ENCODE data around the gene AP2S1.
A peak's percentile ranks its signal among the peaks of the same experiment; 100 is the strongest.
"Not testable (repeated sequence)": the region's sequence is repeated elsewhere in the genome, so short reads cannot be mapped to it uniquely, and the experiment has no call there.

Gene AP2S1

DNA sequence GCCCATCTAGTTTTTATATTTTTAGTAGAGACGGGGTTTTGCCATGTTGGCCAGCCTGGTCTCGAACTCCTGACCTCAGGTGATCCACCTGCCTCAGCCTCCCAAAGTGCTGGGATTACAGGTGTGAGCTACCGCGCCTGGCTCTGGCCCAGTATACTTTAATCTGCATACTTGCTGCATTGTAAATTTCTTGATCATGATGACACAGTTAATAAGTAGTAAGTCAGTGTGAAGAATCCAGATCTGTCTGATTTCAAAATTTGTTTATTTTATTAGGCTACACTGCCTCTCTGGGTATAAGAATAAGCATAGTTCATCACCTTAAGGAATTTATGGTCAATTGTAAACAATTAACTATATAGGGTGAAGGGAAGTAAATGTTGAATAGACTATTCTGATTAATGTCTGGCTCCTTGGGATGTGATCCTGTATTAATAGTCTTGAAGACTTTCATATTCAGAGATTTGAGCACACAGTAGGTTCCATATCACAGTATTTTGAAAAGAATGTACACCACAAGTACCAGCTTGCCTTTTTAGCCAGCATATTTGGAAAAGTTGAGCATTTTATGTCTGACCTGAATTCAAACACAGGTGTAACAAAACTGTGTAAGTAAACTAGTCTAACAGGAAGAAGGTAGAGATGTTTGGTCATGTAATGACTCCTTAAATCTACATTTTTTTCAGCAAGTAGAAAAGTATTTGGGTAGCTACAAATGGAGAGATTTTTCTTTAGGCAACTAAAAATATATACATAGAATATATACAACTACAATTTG is 17.6 kb upstream of the AP2S1 start:
- DNase-seq (ENCODE audit: low read depth, low spot score), result no peak

DNA sequence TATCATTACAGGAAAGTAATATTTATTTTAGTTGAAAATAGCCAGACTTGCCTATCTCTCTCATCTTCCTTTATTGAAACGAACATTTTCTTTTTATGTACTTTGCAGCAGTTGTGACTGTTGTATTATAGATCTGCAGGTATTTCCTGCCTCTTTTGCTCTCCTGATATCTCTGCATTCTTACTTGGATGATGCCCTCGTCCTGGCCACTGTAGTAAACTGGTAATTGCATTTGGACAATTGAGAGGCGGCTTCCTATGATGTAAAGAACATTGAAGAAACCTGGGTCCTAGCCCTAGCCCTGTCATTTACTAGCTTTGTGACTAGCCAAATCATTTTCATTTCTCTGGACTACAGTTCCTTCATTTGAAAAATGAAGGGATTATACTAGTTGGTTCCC is 16.5 kb upstream of the AP2S1 start:
- DNase-seq (ENCODE audit: low read depth, low spot score), result no peak

DNA sequence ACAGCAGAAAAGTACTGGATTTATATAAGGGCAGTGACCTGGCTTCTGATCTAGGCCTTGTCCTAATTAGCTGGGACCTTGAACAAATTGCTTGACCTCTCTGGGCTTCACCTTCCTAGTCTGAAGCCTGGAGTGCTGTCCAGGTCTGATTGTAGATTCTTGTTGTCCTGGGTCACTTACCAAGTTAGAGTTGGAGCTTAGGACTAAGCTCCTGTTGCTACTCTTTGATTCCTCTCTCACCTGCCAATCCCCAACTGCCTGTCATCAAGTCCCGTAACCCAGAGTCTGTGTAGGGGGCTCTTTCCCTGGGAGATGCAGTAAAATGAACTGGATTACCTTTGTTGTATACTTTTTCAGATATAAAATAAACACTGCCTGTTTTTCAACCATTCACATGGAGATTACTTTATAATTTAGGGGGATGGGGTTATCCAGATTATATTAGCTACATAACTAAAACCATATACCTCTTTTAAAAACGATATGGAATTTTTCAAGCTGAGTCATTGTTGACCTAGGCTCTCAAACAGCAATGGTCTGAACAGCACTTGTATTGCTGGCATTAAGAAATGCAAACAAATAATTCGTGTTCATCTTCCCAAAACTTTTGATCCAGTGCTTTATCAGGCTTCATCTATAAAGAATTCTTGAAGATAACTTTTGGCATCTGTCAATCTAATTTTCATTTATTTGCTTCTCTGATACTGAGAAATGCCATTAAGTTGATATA is 15.9 kb upstream of the AP2S1 start:
- no peak for DNase-seq (ENCODE audit: low read depth, low spot score)

DNA sequence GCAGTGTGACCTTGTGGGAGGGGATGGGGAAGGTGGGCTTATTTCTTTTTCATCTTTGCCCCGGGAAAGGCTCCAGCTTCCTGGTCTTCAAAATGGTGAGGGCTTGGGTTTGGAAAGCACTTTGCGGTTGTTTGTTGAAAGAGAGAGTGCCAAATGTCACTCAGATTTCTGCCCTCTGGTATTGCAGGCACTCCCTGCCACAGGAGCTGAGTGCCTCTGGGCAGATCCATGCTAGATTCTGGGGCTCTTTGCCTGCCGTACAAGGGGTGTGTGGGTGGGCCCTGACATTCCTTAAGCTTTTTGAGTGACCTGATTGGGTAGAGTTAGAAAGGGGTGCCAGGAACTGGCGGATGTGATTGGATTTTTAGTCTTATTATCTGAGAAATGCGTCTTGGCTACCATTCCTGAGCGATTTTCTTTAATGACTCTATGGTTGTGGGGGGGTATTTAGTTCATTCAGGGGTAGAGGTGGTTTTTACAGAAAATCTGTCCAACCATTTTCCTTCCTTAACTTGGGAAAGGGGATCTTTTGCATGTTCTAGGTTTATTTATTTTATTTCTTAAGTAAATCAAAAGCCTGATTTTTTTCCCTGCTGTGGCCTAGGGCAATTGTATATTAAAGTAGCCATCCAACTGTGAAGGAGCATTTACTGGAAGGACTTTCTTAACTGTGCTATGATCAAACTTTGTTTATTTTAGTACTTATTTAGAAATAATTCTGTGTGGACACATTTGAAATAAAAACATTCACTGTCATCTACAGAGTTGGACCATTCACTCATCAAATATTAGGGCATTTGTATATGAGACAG is 13.4 kb upstream of the AP2S1 start:
- DNase-seq (ENCODE audit: low read depth, low spot score), result peak; percentile 81

DNA sequence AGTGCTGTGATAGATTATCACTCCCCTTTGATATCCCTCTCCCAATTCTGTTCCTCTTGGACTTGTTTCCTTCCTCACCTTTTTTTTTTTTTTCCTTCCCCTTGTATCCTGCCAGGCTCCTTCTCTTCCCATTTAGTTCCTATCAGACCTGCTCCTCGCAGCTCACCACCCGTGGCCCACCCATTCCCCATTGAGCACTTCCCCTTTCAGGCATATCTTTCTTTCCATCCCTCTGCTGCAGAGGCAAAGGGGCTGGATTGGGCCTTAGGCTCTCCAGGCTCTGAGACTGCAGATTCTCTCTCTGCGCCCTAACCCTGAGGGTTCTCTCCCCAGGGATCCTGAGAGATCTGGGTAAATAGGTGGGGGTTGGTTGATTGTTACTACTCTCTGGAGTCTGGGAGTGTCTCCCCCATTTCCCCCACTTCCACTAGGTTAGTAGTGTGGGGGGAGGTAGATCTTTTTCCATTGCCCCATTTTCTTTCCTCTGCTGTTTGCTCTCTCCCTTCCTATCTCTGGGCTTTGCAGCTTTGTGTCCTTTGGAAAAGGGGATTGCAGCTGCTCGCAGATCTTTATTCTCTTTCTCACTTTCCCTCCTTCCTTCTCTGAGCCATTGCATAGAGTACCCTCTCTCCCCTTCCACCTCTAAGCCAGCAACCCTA is 12.5 kb upstream of the AP2S1 start:
- DNase-seq (ENCODE audit: low read depth, low spot score), result peak; percentile 55

DNA sequence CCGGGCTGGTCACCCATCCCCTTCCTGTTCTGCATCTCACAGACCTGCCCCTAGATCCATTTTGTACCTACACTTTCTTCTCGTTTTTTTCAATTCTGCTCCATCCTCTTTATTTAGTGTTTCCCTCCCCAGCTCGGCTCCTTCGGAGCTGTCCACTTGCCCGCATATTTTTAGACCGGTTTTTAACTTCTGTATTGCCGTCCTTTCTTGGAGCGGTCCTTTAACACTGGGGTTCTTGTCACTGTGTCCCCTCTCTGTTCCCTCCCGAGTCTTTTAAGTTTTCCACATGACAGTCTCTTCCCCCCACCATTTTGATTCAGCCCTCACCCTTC is 11.8 kb upstream of the AP2S1 start:
- no peak for DNase-seq (ENCODE audit: low read depth, low spot score)

DNA sequence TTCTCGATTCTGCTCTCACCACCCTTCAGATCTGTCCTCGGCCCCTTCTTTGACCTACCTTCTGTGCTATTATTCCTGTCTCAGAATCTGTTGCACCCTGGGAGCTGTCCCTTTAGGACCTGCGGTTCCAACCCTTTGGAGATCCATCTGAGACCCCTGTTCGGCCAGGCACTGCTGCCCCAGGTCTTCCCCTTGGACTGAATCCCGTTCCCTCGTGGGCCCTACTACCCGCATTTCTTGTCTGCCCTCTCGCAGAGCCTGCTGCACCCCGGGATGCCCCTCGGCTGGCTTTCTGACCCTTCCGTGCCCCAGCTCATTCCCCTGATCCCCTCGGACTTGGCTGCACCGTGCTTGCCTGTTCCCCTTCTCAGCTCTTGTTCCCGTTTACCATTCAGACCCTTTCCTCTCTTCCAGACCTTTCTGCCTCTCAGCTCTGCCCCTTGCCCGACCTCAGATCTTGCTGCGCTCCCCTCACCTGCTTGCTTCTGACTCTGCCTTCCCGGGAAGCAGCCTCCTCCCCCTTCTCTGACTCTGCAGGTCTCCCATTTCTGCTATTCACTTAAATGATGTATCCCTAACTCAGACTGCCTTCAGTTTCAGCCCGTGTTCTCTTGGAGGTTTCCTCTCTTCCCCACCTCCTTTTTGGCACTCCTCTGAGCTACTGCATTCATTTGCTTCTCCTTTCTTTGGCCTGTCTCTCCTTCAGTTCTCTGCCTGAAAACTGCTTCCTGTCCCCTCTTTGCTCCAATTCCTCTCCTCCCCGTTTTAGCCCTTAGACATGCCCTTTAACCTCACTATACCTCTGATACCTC is 11.3 kb upstream of the AP2S1 start:
- DNase-seq (ENCODE audit: low read depth, low spot score), result peak; percentile 45

DNA sequence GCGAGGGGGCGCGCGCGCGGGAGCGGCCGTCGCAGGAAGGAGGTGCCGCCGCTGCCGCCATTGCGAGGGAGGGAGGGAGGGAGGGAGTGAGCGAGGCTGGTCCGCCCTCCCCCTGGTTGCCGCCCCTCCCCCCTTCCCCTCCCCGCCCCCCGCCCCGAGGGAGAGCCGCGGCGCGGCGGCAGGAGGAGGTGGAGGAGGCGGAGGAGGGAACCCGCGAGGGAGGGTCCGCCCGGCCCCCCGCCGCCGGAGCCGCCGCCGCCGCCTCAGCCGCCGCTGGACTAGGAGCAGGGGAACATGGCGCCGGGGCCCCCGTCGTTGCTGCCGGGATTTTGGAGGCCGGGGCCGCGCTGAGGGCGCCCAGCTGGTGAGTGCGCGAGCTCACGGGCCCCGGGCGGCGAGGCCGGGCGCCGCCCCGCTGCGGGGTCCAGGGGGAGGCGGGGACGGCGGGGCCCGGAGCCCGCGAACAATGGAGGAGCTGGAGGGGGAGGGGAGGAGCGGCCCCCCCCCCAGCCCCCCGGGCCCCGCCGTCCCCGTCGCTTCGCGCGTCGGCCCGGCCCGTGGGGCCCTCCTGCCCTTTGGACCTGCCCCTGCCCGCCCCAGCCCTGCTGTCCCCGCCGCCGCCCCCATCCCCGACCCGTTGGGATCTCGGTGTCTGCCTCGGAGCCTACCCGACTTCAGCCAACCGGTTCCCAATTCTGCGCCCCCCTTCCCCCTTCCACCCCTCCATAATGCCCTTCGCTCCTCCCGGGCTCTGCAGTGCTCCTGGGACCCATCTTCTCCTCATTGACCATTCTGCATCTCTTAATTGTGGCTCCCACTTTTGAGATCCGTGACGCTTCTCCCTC is 10.4 kb upstream of the AP2S1 start, which contains the start of gene ARHGAP35:
Gene ARHGAP35 (plus strand): TSS at position 152 of the 845 bp plus-strand sequence. CDS start 57,679 bp downstream, outside the sequence.
- no peak for DNase-seq (ENCODE audit: low read depth, low spot score)

DNA sequence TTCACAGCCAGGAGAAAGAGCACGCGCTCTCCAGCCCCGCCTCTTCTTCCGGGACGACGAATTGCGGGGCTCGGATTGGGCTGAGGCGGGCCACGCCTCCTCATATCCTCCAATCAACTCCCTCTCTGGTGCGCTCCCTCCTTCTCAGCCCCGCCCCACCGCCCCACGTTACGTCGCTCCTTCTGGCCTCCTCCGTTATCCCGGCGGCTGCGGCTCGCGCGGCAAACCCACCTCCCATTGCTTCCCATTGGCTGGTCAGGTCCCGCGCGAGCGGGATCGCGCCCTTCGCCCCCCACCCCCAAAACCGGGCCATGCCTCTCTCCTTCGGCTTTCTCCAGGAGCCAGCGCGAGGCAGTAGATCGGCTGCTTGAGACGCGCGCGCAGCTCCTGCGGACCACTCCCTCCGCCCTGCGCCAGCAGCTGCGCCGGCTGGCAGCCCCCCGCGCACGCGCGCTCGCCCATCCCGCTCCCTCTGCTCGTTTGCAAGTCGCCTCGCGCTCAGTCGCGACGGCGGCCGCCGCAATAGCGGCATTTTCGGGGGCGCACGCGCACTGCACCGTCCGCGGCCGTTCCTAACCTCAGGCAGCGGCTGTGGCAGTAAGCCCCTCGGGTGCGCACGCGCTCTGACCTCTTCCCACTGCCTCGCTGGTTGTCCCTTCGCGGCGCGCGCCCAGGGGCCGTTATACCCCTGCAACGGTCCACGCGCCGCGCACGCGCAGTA is 9.6 kb upstream of the AP2S1 start:
- DNase-seq (ENCODE audit: low read depth, low spot score), result peak; percentile 100

DNA sequence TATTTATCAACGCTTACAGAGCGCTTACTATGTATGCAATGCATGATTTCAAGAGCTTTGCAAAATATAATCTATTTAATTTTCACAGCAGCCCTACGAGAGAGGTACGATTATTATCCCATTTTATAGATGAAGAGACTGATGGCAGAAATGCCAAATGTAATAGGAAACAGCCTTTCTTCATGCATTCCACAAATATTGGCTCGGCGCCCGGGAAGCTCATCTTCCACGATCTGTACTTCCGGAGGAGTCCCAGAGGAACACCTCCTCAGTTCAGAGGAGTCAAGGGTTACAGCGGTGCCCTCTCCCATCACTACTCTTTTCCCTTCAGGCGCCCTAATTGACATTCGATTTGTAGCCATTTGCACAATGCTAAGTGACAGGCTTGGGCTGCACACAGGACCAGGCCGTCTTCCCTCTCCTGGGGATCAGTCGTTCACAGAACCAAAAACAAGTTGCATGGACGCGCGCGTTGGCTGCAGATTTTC is 9.0 kb upstream of the AP2S1 start:
- DNase-seq (ENCODE audit: low read depth, low spot score), result no peak

DNA sequence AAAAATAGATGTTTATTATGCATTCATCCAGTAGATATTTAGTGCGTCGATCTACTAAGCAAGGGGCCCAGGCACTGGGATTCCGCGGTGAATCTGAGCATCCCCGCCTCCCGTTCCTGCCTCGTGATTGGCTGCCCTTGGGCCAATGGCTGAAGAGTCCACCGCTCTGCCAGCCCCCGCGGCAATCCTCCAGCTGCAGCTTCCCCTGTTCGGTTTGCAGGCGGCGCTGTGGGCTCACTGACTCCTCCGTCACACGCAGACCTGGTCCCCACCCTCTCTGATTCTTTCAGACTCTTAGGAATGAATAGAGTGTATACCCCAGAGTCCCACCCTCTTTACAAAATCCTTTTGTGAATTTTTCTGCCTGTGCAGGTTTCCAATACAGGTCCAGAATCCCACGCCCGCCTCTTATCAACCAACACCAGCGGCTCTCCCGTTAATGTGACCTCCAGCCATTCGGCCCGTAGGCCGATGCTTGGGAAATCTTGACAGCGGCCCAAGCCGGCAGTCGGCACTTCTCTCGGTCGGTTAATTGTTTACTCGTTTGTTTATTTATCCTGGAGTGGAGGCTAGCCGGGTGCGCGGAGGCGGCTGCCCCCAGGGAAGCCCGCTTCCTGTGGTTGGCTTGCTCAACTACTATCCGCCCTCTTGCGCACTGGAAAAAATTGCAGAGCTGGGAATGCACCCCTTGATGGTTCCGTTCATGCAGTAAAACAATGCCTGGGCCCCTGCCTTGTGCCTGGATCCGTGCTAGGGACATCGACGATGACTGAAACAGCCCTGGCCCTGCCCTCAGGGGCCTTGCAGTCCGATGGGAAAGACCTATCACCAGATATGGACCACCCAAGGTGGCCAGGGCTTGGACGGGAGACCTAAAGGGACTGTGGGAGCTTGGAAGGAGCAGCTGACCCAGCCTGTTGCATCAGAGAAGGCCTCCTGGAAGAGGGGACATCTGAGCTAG is 5.7 kb upstream of the AP2S1 start:
- DNase-seq (ENCODE audit: low read depth, low spot score), result peak; percentile 97

DNA sequence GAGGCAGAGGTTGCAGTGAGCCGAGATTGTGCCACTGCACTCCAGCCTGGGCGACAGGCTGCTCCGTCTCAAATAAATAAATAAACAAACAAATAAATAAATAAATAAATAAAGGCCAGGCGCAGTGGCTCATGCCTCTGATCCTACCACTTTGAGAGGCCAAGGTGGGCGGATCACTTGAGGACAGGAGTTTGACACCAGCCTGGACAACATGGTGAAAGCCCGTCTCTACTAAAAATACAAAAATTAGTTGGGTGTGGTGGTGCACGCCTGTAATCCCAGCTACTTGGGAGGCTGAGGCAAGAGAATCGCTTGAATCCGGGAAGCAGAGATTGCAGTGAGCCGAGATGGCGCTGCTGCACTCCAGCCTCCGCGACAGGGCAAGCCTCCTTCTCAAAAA is 4.1 kb upstream of the AP2S1 start:
- not testable (repeated sequence) for DNase-seq (ENCODE audit: low read depth, low spot score)

DNA sequence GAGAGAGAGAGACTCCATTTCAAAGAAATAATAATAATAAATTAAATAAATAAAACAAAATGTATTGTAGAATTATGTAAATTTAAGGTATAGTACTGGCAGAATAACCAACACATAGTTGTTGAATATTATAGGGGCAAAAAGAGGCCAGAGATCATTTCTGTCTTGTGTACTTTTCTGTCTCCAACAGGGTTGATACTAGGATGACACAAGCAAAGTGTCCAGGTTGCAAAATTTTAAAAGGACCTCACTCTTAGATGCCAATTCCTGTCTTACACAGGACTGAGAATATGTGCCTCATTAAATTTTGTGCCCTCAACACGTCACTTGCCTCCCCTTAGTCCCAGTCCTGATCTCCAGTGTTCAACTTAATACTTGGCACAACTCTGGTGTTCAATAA is 2.2 kb upstream of the AP2S1 start:
- DNase-seq (ENCODE audit: low read depth, low spot score), result no peak

DNA sequence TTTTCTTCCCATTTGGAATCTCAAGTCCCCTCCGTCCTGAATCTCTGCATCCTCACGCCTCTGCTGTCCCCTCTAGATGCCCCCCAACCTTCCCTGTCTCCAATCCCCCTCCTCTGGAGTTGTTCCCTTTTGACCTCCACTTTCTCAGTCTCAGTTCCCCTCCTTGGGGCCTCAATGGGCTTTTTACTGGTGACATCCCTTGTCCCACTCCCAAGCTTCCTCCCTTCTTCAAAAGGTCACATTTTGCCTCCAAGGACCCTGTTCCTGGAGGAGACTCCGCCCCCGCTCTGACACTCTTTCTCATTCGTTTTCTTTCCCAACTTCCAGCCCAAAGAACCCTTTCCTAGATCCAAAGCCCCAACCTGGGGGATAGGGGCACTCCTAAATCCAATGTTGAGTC is 1.0 kb downstream of the AP2S1 start:
- DNase-seq (ENCODE audit: low read depth, low spot score), result no peak

DNA sequence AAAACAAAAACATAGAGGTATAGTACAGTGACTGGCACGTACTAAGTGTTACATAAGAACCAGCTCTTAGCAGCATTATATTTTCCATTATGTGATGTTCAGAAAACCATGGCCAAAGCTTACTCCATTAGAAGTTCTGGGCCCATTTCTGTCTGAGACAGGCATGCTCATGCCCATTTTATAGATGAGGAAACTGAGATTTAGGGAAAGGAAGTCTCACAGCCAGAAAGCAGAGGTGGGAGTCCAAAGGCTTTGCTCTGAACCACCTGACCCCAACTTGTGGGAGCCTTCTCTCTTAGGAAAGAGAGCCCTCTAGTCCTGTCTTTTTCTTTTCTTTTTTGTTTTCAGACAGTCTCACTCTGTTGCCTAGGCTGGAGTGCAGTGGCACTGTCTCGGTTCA is 2.3 kb downstream of the AP2S1 start:
- no peak for DNase-seq (ENCODE audit: low read depth, low spot score)

DNA sequence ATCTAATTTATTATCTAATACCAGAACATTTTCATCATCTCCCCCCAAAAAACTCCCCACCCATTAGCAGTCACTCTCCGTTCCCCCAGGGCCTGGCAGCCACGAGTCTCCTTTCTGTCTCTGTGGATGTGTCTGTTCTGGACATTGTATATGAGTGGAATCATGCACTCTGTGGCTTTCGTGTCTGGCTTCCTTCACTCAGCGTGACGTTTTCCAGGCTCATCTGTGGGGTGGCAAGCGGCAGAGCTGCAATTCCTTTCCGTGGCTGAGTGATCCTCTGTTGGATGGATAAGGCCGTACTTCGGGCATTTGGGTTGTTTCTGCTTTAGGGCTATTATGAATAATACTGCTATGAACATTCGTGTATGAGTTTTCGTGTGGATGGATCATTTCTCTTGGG is 3.1 kb downstream of the AP2S1 start:
- DNase-seq (ENCODE audit: low read depth, low spot score), result no peak

DNA sequence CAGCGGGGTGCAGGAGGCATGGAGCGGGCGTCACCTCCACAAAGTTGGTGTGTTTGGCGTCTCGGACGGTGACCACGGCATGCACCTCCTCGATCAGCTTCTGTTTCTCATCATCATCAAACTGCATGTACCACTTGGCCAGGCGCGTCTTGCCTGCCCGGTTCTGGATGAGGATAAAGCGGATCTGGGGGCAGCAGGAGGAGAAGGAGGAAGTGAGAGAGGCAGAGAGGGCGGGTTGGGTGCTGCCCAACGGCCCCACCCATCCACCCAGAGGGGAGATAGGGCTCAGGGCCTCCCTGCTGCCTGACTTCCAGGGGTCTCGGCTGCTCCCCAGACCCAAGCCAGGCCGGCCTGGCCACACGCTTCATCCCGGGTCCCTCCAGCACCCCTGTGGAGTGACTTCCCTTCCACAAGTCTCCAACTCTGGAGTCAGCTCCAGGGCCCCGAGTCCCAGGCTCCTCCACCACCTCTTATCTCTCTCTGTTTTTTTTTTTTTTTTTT is 4.6 kb downstream of the AP2S1 start:
- no peak for DNase-seq (ENCODE audit: low read depth, low spot score)

DNA sequence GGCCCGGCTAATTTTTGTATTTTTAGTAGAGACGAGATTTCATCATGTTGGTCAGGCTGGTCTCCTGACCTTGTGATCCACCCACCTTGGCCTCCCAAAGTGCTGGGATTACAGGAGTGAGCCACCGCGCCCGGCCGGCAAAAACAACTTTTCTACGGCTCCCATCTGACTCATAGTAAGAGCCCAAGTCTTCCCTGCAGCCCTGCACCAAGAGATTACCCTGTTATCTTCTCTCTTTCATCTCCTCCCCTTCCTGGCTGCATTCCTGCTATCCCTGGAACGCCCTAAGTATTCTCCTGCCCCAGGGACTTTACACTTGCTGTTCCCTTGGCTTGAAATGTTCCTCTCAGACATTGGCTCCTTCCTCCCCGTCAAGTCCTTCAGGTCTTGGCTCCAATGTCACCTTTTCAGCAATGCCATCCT is 6.6 kb downstream of the AP2S1 start:
- DNase-seq (ENCODE audit: low read depth, low spot score), result peak; percentile 86

Measured in ELF-1 (cell line).